GM18526 (cell line): ENCODE measurements around the gene TTLL10.

Experiments used
- POLR2A ChIP-seq: IDR thresholded peaks from 3 replicates; pipeline ENCODE4 v1.6.1; 2011; ENCODE audit not compliant: insufficient read length; ENCODE audit errors: extremely low read depth

The TTLL10 gene

DNA sequence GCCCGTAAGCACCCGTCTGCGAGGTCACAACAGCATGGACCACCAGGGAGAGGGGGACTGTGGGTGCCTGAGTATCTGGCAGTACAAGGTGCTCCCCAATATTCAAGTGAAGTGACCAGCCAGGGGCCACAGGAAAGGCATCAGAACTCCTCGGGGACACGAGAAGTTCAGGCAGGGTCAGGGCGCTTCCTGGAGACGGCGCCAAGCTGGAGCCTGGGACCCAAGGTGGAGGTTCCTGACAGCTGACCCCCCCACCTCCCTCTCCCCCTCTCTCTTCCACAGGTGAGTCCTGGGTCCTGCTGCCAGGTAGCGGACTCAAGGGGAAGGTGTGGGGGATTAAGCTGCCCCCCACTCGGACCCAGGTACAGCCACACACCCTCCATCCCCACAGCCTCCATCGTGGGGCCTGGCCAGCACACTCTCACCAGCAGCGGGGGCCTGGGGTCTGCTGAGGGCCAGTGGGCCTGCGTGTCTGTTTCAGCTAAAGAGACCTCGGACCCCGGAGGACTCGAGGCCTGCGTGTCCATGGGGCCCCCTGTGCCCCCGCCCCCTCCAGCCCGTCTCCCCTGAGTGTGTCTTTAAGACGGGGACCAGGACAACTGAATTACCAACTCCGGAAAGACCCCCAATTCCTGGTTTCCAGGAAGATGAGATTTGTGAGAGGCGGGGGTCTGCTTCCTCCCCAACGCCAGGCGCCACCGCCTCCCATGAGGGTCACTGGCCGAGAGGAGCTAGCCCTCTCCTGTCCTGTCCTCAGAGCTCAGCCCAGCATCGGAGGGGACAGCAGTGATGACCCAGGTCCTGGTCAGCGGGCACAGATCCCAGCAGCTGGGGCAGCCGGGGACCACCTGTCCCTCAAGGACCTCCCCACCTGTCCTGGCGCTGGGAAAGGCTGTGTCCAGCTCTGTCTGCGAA, 26.5 kb downstream of the TTLL10 start:
- no peak for TF ChIP-seq POLR2A

DNA sequence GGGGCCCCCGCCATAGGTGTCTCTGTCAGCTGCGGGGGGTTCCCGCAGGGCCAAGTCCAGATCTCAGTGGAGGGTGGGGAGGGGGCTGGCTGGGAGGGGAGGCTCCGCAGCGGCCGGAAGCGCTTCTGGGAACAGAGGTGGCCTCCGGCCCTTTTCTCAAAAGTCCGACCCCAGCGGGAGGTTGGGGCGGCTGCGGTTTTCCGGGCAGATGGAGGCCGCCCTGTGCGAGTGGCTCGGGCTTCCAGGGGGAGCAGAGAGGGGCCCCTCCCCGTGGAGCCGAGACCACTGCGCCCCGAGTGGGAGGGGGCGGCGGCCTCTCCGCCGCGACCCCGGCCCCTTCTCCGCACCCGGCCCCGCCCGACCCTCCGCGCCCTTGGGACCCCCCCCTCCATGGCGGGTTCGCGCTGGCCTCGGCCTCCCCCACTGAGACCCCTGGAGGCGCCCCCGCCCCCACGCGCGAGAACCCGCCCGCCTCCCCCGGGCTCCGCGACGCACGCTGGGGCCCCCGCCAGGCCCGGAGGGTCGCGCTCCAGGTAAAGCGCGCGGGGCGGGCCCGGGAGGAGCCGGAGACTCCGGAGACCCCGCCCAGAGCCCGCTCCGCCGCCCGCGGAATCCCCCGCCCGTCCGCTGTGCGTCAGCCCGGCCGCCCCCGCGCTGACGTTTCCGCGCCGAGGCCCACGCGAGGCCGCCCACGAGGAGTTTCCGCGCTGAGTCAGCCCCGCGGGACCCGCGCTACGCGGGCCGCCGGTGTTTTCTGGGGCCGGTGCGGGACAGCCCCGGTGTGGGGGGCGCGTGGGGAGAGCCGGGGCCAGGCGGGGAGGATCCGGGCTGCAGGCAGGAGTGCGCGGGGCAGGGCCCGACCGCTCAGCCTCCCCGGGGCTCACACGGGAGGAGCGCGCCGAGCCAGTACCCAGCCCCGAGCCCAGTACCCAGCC, 27.5 kb downstream of the TTLL10 start:
- TF ChIP-seq POLR2A = no peak

DNA sequence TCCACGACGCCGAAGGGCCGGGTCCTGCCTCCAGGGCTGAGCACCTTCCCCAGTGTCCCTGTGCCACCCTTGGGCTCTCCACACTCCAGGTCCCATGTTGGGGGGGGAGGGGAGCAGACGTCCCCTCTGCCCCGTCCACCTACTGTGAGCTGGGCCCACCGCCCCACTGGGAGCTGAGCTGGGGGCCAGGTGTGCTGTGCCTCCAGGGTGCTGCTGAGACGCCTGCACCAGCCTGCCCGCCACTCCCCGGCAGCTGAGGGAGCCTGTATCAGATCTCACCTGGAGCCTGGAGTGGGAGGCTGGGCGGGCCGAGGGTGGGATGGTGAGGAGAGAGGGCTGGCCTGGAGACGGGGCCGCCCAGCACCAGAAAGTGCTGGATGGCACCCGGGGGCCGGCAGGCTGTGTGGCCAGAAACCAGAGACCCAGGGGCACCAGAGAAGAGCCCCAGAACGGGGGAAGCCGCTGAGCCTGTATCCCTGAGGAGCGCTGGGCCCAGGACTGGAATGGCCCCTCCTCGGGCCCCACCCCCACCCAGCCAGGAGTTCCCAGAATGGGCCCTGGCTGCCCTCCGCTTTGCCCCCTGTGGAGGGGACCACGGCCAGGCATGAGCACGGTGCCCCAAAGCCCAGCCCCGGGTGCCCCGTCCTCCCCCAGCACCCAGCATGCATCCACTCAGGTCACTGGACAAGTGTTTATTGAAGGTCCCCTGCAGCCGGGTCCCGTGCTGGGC, 29.3 kb downstream of the TTLL10 start:
- no peak for TF ChIP-seq POLR2A

DNA sequence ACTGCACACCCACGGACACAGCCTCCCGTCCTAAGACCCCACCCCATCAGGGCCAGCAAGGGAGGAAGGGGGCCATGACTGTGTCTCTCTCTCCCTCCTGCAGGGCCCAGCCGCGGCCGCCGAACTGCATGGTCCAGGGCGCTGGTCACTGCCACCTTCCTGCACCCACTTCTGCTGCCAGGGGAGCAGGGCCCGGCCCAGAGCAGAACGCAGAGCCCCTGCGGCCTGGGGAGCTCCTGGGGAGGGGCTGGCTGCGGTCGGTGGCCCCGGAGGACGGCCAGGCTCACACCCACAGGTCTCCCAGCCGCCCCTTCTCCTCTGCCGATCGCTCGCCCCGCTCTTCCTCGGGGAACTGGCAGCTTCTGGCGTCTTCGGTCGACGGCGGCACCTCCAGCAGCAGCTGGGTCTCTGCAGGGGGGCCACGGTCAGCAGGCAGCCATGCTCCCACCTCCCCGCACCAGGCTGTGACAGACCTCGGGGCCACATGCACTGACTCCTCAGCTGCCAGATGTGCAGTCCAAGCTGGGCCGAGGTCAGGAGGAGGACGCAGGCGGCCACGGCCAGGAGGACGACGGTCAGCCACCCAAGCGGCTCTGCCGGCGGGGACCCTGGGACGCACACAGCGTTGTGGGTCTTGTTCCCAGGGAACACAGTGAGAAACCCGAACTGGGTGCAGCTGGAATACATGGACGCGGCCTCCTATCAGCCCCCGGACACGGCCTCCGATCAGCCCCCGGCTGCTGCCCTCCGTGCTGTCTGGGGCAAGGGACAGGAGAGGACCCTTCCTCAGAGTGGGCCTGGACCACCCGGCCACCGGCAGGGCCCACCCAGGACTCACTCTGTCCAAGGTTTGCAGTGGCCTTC, 30.1 kb downstream of the TTLL10 start:
- no peak for TF ChIP-seq POLR2A

DNA sequence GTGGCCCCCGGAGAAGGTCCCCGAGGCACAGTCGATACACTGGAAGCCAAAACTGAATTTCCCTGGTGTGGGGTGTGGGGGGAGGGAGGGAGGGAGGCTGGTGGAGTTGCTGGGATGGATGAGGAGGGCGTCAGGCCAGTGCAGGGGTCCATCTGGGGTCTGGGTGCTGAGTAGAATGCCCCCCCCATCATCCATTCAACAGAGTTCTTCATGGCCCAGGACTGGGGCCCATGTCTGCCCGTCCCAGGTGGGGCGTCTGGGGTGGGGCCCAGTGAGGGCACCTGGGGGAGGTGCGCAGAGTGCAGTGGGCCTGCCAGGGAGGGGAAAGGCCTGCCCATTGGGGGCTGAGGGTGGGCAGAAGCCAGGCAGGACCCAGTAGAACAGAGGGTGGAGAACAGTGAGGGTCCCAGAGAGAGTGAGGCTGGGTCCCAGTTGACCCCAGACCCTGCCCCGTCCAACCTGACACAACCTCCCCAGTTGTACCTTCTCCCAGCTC, 30.8 kb downstream of the TTLL10 start:
- no peak for TF ChIP-seq POLR2A

DNA sequence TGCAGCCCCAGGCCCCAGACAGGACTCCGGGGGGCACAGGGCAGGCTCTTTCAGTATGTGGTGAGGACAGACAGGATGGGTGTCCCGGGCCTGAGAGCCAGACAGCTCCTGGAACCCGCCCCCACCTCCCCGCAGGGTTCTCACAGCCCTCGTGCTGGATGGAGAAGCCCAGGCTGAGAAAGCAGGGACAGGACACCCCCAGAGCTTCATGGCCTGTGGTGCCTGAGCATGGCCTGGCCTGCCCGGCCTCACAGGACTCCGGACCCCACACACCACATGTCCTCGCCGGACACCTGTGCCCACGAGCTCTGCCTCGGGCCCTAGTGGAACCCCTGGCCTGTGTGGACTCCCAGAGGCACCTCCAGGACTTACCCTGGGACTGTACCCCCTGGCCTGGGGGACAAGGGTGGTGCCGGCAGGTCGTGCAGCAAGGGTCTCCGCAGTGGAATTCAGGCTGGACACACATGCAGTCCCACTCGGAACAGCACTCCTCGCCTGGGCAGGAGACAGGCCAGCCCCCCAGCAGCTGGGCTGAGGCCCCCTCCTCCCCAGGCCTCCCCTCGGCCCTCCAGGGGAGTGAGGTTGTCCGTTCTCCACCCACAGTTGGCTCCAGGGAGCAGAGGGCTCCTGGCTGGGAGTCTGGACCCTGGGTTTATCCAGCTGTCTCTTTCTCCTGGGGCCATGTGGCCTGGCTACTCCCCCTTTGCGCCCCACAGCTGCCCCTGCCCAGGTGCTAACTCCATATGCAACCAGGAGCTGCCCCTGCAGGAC, 31.5 kb downstream of the TTLL10 start:
- TF ChIP-seq POLR2A = no peak

DNA sequence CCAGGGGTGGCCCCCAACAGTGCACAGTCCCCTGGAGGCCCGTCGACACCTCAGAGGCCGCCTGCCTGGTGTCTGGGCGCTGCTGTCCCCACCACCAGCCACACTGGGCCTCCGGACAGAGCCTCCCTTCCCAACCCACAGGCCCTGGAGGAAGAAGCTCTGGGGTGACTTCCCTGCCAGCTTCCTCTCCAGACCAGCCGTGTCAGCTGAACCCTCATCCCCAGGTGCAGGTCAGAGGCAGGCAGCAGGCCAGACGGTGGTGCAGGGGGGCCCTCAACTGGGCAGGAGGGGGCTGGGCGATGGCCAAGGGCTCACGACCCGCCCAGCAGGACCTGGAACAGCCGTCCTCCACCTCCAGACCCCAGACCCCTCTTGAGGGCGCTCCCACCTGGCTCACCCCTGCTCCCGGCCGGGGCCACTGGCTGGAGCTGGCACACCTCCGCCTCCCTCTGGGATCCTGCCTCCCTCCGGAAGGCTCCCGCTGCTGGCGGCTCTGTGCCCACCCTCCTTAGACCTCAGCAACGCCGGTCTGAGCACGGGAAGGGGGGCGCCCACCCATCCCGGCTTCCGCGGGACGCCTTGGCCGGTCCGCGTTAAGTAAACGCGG, 32.2 kb downstream of the TTLL10 start:
- no peak for TF ChIP-seq POLR2A

DNA sequence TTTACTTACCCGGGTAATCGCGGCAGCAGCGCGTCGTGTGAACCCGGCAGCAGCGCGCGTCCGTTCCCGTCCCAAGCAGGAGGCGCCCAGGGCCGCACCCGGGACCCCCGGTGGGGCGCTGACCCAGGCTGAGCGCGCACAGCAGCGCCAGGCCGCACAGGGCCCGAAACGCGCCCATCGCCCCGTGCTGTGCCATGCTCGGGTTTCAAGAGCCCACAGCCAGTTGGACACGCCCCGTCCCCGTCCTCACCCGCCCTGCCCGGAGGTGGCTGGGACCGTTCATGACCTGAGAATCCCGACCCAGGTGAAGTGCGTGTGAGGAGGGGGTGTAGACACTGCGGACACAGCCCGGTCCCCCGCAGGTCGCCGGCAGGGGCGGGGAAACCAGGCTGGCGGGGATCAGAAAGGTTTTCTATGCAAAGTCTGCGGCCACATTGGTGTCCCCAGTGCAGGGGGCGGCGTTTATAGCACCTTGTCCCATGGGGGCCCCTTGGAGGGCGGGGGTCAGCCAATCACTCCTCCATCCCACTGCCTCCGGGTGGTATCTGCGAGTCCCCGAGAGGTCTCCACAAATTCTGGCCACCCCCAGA, 32.8 kb downstream of the TTLL10 start, which contains the start of gene TNFRSF18:
Gene TNFRSF18 (minus strand): TSS at position 217 of the 590 bp plus-strand sequence. CDS start 21 bp downstream, at position 196.
- TF ChIP-seq POLR2A = no peak

DNA sequence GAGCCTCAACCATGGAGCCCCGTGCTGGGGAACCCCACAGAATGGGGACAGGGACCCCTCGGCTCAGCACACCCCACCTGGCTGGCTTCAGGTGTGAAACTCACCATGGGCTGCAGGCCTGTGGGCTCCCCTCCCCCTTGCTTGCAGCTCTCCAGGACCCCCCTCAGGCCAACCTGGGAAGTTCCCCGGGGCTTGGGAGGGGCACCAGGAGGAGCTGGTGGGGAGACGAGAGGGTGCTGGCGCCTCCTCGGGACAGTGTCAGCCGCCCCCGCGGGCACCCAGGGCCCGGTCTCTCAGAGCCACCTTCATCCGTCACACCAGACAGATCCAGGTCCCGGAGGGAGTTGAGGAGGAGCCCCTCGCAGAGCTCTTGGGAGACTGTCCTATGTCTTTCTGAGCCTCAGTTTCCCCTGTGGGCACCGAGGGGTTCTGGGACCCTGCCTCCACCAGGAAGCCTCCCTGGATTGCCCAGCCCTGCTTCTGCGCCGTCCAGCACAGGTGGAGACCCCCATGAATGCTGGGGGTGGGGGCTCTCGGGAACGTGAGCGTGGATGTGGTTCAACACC, 33.4 kb downstream of the TTLL10 start:
- no peak for TF ChIP-seq POLR2A

DNA sequence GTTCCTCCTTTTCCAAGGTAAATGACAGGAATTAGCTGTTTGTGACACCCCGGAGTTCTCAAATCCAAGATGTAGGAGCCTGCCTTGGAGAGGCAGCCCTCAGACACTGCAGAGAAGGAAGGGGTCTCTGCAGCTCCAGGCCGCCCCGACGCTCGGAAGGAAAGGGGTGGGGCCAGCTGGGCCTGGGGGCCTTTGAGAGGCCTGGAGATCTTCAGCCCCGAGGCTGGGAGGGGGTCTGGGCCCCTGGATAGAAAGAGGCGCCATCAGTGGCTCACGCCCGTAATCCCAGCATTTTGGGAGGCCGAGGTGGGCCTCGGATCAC, 33.9 kb downstream of the TTLL10 start:
- TF ChIP-seq POLR2A = no peak

DNA sequence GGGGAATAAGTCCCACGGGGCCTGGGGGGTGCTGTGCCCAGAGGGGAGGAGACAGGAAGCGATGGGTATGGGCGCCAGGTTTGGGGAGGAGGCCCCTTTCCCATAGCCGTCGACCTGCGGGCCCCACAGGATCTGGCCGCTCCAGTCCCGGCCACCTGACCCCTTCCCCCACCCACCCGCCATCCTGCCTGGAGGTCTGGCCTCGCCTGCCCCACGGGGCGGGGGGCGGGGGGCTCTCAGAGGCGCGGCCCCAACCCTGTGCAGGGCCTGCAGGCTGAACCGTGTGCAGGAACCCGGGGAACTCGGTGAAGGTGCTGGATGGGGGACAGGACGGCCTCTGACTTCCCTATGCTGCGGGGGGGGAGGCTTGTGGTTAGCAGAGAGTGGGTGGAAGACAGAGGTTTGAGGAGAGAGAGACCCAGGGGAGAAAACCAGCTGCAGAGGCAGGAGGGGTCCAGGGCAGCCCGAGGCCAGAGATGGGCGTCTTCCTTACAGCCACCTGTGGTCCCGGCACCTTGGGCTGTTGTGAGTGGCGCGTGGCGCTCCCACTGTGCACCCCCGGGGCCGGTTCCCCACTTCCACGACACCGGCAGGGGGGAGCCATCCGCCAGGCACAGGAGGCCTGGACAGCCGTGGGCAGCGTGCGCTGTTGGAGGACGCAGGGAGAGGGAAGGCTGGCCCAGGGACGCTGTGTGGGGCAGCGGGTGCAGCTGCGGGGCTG, 35.2 kb downstream of the TTLL10 start:
- no peak for TF ChIP-seq POLR2A
